Esophagus muscularis mucosa (tissue), 3 donors: Measurements from ENCODE around the gene TTLL3.

Experiments used
- CTCF ChIP-seq, 3 experiments: fragments of 200-600 bp in 2 of 3; fragments of 450-650 bp in 1 of 3; sonication (generic) in 2 of 3; IDR thresholded peaks; one replicate each; pipeline ENCODE4 v1.5.1; 2017 to 2019; ENCODE audit warnings: antibody characterized with exemption in 3 of 3, mild to moderate bottlenecking in 2 of 3, moderate library complexity in 1 of 3
- POLR2A ChIP-seq: fragments of 450-650 bp; IDR thresholded peaks from one replicate; pipeline ENCODE4 v1.6.1; 2017; ENCODE audit warnings: antibody characterized with exemption, moderate library complexity, mild to moderate bottlenecking, low read depth

- TF ChIP-seq POLR2A (no peak), CTCF (IDR thresholded peaks at IDR 0.05) (no peak)
Measured at GRCh38 chr3:9806137-9806536, 3.9 kb upstream of the TTLL3 start.
